Liver (tissue), 3 donors: Measurements from ENCODE around the gene LYZL1.

ENCODE experiments used
- ATF3 ChIP-seq: IDR thresholded peaks from 2 replicates; pipeline ENCODE4 v1.6.1; 2016; ENCODE audit warnings: antibody characterized with exemption
- CTCF ChIP-seq: fragments of 150-350 bp; IDR thresholded peaks from 2 replicates; pipeline ENCODE4 v1.5.1; 2017; ENCODE audit warnings: improper control_type of control experiment, low read depth, low read length; ENCODE audit not compliant: missing input control
- NR2F2 ChIP-seq: IDR thresholded peaks from 2 replicates; pipeline ENCODE4 v1.6.1; 2016; ENCODE audit warnings: antibody characterized with exemption
- RAD21 ChIP-seq, 2 donors: IDR thresholded peaks; 2 replicates each; pipeline ENCODE4 v1.6.1; 2016; ENCODE audit warnings: antibody characterized with exemption in 2 of 2, mild to moderate bottlenecking in 2 of 2
- REST ChIP-seq: IDR thresholded peaks from 2 replicates; pipeline ENCODE4 v1.6.1; 2016; ENCODE audit warnings: antibody characterized with exemption, mild to moderate bottlenecking
- TAF1 ChIP-seq: conservative IDR thresholded peaks from 2 replicates; pipeline ENCODE4 v1.6.1; 2016; ENCODE audit warnings: antibody characterized with exemption, mild to moderate bottlenecking
- ZBTB33 ChIP-seq: IDR thresholded peaks from 2 replicates; pipeline ENCODE4 v1.6.1; 2016; ENCODE audit warnings: antibody characterized with exemption
- donor health status: healthy.
- donor health status: healthy.

- TF ChIP-seq CTCF = no peak
- no peak for TF ChIP-seq REST
- no peak for TF ChIP-seq ZBTB33
- no peak for TF ChIP-seq TAF1
- no peak for TF ChIP-seq RAD21 (IDR thresholded peaks at IDR 0.05)
- peak; percentile 57 for TF ChIP-seq NR2F2
- TF ChIP-seq ATF3 = no peak
Measured at GRCh38 chr10:29322918-29323317, 34.0 kb downstream of the LYZL1 start.
